OCI-LY3 (cell line): Measurements from ENCODE around the gene USP10.

Source experiments
- H2AFZ ChIP-seq: fragments of 200-600, 300-600 bp; shearing (Covaris generic); 2 replicates; pipeline ENCODE4 v1.6.0; 2014; ENCODE audit warnings: antibody characterized with exemption, low read depth, low read length
- H3K27ac ChIP-seq: fragments of 200-600, 300-600 bp; sonication (generic); 2 replicates; pipeline ENCODE4 v1.5.1; 2014; ENCODE audit warnings: mild to moderate bottlenecking, low read length, moderate library complexity, mixed read lengths
- H3K27me3 ChIP-seq: fragments of 200-600, 300-600 bp; sonication (generic); 2 replicates; pipeline ENCODE4 v1.6.1; 2014; ENCODE audit warnings: low read depth, low read length, mixed read lengths
- H3K36me3 ChIP-seq: fragments of 200-600, 300-600 bp; sonication (generic); replicated peaks from 2 replicates; pipeline ENCODE3; 2014; ENCODE audit warnings: low read depth, low read length, mixed read lengths
- H3K4me1 ChIP-seq: fragments of 300-600, 200-600 bp; sonication (generic); 2 replicates; pipeline ENCODE4 v1.6.1; 2014; ENCODE audit warnings: low read length, mixed read lengths
- H3K4me2 ChIP-seq: fragments of 200-600, 300-600 bp; sonication (generic); 2 replicates; pipeline ENCODE4 v1.6.1; 2014; ENCODE audit warnings: low read length, mixed read lengths
- H3K4me3 ChIP-seq: fragments of 300-600, 200-600 bp; sonication (generic); 2 replicates; pipeline ENCODE4 v1.5.1; 2014; ENCODE audit warnings: antibody characterized with exemption, mild to moderate bottlenecking, low read length, moderate library complexity
- H3K79me2 ChIP-seq: fragments of 300-600, 200-600 bp; shearing (Covaris generic); 2 replicates; pipeline ENCODE4 v1.6.1; 2014; ENCODE audit warnings: mild to moderate bottlenecking, low read length, mixed read lengths
- H3K9ac ChIP-seq: fragments of 300-600, 200-600 bp; shearing (Covaris generic); 2 replicates; pipeline ENCODE4 v1.6.0; 2014; ENCODE audit warnings: mild to moderate bottlenecking, low read length, moderate library complexity
- H3K9me3 ChIP-seq: fragments of 200-600, 300-600 bp; shearing (Covaris generic); 2 replicates; pipeline ENCODE4 v1.6.1; 2014; ENCODE audit warnings: low read length, mixed read lengths; ENCODE audit not compliant: insufficient read depth
- H4K20me1 ChIP-seq: fragments of 200-600, 300-600 bp; sonication (generic); 2 replicates; pipeline ENCODE4 v1.6.1; 2016; ENCODE audit warnings: low read length, mixed read lengths; ENCODE audit not compliant: insufficient read depth
- EZH2phosphoT487 ChIP-seq: fragments of 200-600 bp; shearing (Covaris generic); IDR thresholded peaks from 2 replicates; pipeline ENCODE4 v1.6.1; 2018; ENCODE audit warnings: antibody characterized with exemption, mixed run types, low read depth
- TF ChIP-seq, protein P1 (sequence below): fragments of 200-600, 300-600 bp; sonication (generic); IDR thresholded peaks from 2 replicates; pipeline ENCODE4 v1.5.1; 2014; ENCODE audit warnings: antibody characterized with exemption, low read length, low read depth

The USP10 gene

DNA sequence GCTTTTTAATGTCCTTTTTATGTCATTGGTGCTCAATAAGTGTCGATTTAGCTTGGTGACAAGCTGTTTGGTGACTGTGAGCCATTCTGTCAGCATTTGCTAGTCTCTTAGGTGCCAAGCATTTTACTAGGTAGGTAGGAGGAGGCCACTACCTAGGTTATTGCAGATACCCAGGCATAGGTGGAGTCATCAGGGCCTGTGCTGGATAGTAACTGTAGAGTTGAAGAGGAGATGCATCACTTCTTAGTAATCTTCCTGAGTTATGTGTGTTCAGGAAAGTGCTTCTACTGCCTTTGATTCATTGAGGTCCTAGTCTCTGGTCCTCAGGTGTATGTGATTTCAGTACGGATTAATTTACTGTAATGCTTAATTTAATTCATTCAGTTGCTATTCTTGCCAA, 17.7 kb downstream of the USP10 start:
- peaks cover 100% of the 10 kb centered on the region for H3K79me2 ChIP-seq
- H3K4me3 ChIP-seq = no peak overlapping the region
- no peak overlapping the region for H3K27ac ChIP-seq
- H4K20me1 ChIP-seq = peaks cover 97% of the 10 kb centered on the region
- H3K4me2 ChIP-seq = no peak overlapping the region
- H3K4me1 ChIP-seq = no peaks in the 10 kb centered on the region
- TF ChIP-seq, protein P1, sequence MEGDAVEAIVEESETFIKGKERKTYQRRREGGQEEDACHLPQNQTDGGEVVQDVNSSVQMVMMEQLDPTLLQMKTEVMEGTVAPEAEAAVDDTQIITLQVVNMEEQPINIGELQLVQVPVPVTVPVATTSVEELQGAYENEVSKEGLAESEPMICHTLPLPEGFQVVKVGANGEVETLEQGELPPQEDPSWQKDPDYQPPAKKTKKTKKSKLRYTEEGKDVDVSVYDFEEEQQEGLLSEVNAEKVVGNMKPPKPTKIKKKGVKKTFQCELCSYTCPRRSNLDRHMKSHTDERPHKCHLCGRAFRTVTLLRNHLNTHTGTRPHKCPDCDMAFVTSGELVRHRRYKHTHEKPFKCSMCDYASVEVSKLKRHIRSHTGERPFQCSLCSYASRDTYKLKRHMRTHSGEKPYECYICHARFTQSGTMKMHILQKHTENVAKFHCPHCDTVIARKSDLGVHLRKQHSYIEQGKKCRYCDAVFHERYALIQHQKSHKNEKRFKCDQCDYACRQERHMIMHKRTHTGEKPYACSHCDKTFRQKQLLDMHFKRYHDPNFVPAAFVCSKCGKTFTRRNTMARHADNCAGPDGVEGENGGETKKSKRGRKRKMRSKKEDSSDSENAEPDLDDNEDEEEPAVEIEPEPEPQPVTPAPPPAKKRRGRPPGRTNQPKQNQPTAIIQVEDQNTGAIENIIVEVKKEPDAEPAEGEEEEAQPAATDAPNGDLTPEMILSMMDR = no peak
- no peak for TF ChIP-seq EZH2phosphoT487
- H3K9ac ChIP-seq = no peak overlapping the region
- no peaks in the 10 kb centered on the region for H3K27me3 ChIP-seq
- H3K36me3 ChIP-seq = peaks cover 41% of the 10 kb centered on the region
- no peaks in the 10 kb centered on the region for H3K9me3 ChIP-seq
- H2AFZ ChIP-seq = no peak overlapping the region

DNA sequence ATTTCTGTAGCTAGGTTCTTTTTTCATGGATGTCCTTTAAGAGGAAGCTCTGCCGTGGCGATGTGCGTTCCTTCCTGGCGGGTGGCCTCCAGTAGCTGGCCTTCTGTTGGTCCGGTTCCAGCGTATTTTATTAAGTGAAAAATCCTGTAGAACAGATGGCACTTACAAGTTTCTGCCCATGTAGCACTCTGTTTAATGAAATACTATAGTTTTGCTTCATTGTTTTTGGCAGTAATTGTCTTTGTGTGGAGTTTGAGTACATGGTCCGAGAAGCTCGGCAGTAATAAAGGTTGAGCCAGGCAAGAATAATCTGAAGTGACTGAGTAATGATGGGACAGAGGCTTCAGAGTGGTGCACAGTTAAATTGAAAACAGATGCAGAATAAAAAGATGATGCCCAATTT, 20.4 kb downstream of the USP10 start:
- Histone ChIP-seq H3K9me3 (no peaks in the 10 kb centered on the region), H3K4me2 (no peak overlapping the region), H2AFZ (no peak overlapping the region), H3K79me2 (peaks cover 100% of the 10 kb centered on the region), H3K4me1 (peaks cover 12% of the 10 kb centered on the region), H3K27me3 (no peaks in the 10 kb centered on the region), H3K9ac (no peak overlapping the region), H3K36me3 (peaks cover 41% of the 10 kb centered on the region), H3K4me3 (no peak overlapping the region), H3K27ac (no peak overlapping the region), H4K20me1 (peaks cover 97% of the 10 kb centered on the region)
- TF ChIP-seq, protein P1 = no peak
- no peak for TF ChIP-seq EZH2phosphoT487

- H3K36me3 ChIP-seq = peaks cover 29% of the 10 kb centered on the region
- no peak overlapping the region for H2AFZ ChIP-seq
- peaks cover 30% of the 10 kb centered on the region for H3K4me1 ChIP-seq
- H3K4me3 ChIP-seq = no peak overlapping the region
- H3K9ac ChIP-seq = no peak overlapping the region
- H3K9me3 ChIP-seq = no peaks in the 10 kb centered on the region
- peaks cover 100% of the 10 kb centered on the region for H3K79me2 ChIP-seq
- H4K20me1 ChIP-seq = peaks cover 97% of the 10 kb centered on the region
- H3K4me2 ChIP-seq = no peak overlapping the region
- H3K27me3 ChIP-seq = no peaks in the 10 kb centered on the region
- H3K27ac ChIP-seq = no peak overlapping the region
- TF ChIP-seq, protein P1 = no peak
Observed at GRCh38 chr16:84722068-84722467, 22.3 kb downstream of the USP10 start.

- Histone ChIP-seq H2AFZ (no peak overlapping the region), H3K4me2 (no peak overlapping the region), H4K20me1 (peaks cover 94% of the 10 kb centered on the region), H3K36me3 (peaks cover 17% of the 10 kb centered on the region), H3K9ac (no peak overlapping the region), H3K4me3 (no peak overlapping the region), H3K79me2 (peaks cover 100% of the 10 kb centered on the region), H3K27me3 (no peaks in the 10 kb centered on the region), H3K27ac (no peak overlapping the region), H3K4me1 (peaks cover 40% of the 10 kb centered on the region), H3K9me3 (no peaks in the 10 kb centered on the region)
- TF ChIP-seq, protein P1 = no peak
- TF ChIP-seq EZH2phosphoT487 = no peak
Observed at GRCh38 chr16:84723906-84724305, 24.1 kb downstream of the USP10 start.
